ENCODE results near the gene SACM1L.

SACM1L gene

GRCh38 chr3:45787551-45787950, 98.4 kb downstream of the SACM1L start:
- no peak for DNase-seq (ENCODE audit: low read depth)

GRCh38 chr3:45789235-45789812, 100.1 kb downstream of the SACM1L start:
- no peak for DNase-seq (ENCODE audit: low read depth)

DNA sequence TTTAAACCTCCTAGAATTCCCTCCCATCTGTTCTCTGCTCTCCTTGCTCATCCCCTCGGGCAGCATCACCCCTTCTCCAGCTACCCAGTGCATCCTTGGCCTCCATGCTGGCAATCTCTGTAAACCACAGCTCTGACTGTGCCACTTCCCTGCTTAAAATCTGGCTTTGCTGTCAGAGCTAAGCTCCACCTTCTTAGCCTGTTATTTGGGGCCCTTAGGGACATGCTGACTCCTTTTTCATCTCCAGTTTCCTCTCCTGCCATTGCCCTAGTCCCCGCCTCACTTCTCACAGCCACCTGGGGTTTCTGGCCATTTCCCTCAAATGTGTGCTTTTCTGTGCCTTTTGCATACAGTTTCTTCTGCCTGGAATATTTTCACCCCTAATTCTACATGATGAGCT, 101.4 kb downstream of the SACM1L start:
- DNase-seq (ENCODE audit: low read depth): no peak

GRCh38 chr3:45792036-45792435, 102.8 kb downstream of the SACM1L start:
- no peak for DNase-seq (ENCODE audit: low read depth)

DNA sequence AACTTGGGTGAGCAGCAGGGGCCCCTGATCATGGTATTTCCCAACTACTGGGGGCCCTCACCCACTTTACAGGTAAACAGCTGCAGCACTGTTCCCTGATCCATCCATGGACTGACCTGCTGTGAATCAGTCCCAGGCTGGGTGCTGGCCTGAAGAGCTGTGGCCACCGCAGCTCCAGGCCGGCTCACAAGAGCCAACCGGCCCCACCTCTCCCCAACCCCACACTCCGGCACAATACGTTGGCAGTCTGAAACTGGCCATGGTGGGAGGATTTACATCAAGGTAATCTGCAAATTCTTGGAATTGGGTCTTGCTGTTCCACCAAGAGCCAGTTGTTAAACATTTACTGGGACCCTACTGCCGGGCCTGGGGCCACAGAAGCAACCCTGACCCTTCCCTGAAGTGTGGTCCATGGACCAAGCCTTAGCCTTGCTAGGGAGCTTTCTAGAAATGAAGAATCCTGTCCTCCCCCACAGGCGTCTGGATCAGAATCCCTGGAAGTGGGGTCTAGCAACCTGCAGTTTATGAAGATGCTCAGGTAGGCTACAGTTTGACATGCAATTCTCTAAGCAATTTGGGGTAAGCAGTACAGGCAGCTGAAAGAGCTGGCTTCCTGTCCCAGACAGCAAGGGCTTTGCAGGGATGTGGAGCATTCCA, 103.4 kb downstream of the SACM1L start:
- DNase-seq (ENCODE audit: low read depth): no peak

GRCh38 chr3:45793482-45794176, 104.4 kb downstream of the SACM1L start:
- no peak for DNase-seq (ENCODE audit: low read depth)

- no peak for DNase-seq (ENCODE audit: low read depth)
Observed at GRCh38 chr3:45794177-45794560, 105.0 kb downstream of the SACM1L start.

DNA sequence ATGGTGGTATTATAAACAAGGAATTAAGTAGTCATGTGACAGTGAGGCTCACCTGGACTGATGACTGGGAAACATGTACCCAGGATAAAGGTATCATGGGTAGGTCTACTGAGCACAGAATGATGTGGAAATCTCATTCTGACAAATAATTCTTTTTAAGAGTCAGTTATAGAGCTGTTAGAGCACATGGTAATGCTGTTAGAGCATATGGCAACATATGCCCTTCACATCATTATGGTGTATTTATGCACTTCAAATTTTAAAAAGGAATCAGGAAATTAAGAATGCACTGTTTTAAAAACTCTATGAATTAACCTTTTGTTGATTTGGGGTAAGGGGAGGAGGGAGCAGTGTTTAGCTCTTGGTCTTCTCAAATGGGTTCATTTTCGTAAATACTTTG, 105.5 kb downstream of the SACM1L start:
- no peak for DNase-seq (ENCODE audit: low read depth)

All from HS-5 (cell line).